Uterus (tissue), 4 donors: ENCODE data around the gene RSAD2. TPM values are rescaled to one million over a fixed set of nuclear protein-coding genes. Genes with fewer than 3 reads are reported as not detected.

Source experiments
- DNase-seq, 2 donors: peaks; one replicate each; pipeline ENCODE4 v3.0.0-alpha.2; 2019 to 2020
- H3K27ac ChIP-seq, 2 donors: fragments of 200-600 bp; sonication (generic); 1 replicate in 1 of 2; 2 replicates in 1 of 2; pipeline ENCODE4 v1.5.1; 2016 to 2018
- H3K27me3 ChIP-seq, 2 donors: fragments of 200-600 bp; sonication (generic); one replicate each; pipeline ENCODE4 v1.5.1; 2018 to 2019; ENCODE audit warnings: control low read depth in 1 of 2
- H3K36me3 ChIP-seq, 2 donors: fragments of 200-600 bp; sonication (generic); one replicate each; pipeline ENCODE4 v1.5.1; 2019; ENCODE audit warnings: control low read depth in 1 of 2
- H3K4me1 ChIP-seq, 2 donors: fragments of 200-600 bp; sonication (generic); one replicate each; pipeline ENCODE4 v1.5.1; 2018 to 2019; ENCODE audit warnings: control low read depth in 1 of 2
- H3K4me3 ChIP-seq, 2 donors: fragments of 200-600 bp; sonication (generic); 1 replicate in 1 of 2; 2 replicates in 1 of 2; pipeline ENCODE4 v1.5.1; 2018 to 2019; ENCODE audit warnings: mild to moderate bottlenecking in 1 of 2
- H3K9me3 ChIP-seq, 2 donors: fragments of 200-600 bp; sonication (generic); one replicate each; pipeline ENCODE4 v1.5.1; 2019; ENCODE audit warnings: control low read depth in 1 of 2
- CTCF ChIP-seq, 4 experiments: fragments of 200-600 bp in 2 of 4; fragments of 450-650 bp in 2 of 4; sonication (generic) in 2 of 4; IDR thresholded peaks; one replicate each; pipeline ENCODE4 v1.5.1; 2016 to 2019; ENCODE audit warnings: antibody characterized with exemption in 4 of 4, mild to moderate bottlenecking in 2 of 4, moderate library complexity in 1 of 4
- POLR2A ChIP-seq, 2 donors: fragments of 450-650 bp; IDR thresholded peaks; one replicate each; pipeline ENCODE4 v1.6.1; 2016; ENCODE audit warnings: antibody characterized with exemption in 2 of 2, mild to moderate bottlenecking in 1 of 2, moderate library complexity in 1 of 2
- intact Hi-C: fragments of 100-400 bp; cut with DNase I; formaldehyde crosslinking; loops from one replicate; pipeline ENCODE4 v1.15.1; 2023; ENCODE audit warnings: low total_unique reads
- total RNA-seq, 4 donors: library from RNA; depleted of rRNA in 3 of 4; stranded (reverse); fragments of >200 nt in 3 of 4; gene quantifications; one replicate each; pipeline versions ENCODE4 v1.1.0 to v1.2.4, GENCODE V29; 2014 to 2023
- donor health status: DM: yes; HTN: yes; CAD: no.

Gene RSAD2
- total RNA-seq, 4 donors from 2014 or later: 0.29 to 14.7 (median 6.3) TPM

- Histone ChIP-seq H3K27me3 (no peaks in the 10 kb centered on the region), H3K27ac (no peak overlapping the region), H3K36me3 (no peaks in the 10 kb centered on the region), H3K4me3 (no peak overlapping the region), H3K4me1 (no peaks in the 10 kb centered on the region), H3K9me3 (no peaks in the 10 kb centered on the region)
- TF ChIP-seq POLR2A (IDR thresholded peaks at IDR 0.05) (no peak), CTCF (IDR thresholded peaks at IDR 0.05) (no peak)
- no peak for DNase-seq
- intact Hi-C loops: no loop called here
Observed at GRCh38 chr2:6931753-6932152, 54.2 kb downstream of the RSAD2 start.

GRCh38 chr2:6932206-6932605 lies 54.6 kb downstream of the RSAD2 start:
- H3K4me3 ChIP-seq: no peak overlapping the region
- H3K27me3 ChIP-seq: no peaks in the 10 kb centered on the region
- DNase-seq: no peak
- no peak overlapping the region for H3K27ac ChIP-seq
- TF ChIP-seq CTCF (IDR thresholded peaks at IDR 0.05) (no peak), POLR2A (IDR thresholded peaks at IDR 0.05) (no peak)
- no peaks in the 10 kb centered on the region for H3K9me3 ChIP-seq
- intact Hi-C loops: no loop called here
- no peaks in the 10 kb centered on the region for H3K36me3 ChIP-seq
- no peaks in the 10 kb centered on the region for H3K4me1 ChIP-seq

GRCh38 chr2:6932828-6933227 lies 55.3 kb downstream of the RSAD2 start:
- DNase-seq: no peak
- intact Hi-C loops: no loop called here
- no peaks in the 10 kb centered on the region for H3K36me3 ChIP-seq
- no peaks in the 10 kb centered on the region for H3K27me3 ChIP-seq
- no peak for TF ChIP-seq POLR2A (IDR thresholded peaks at IDR 0.05)
- no peak for TF ChIP-seq CTCF (IDR thresholded peaks at IDR 0.05)
- no peak overlapping the region for H3K4me3 ChIP-seq
- H3K9me3 ChIP-seq: no peaks in the 10 kb centered on the region
- no peaks in the 10 kb centered on the region for H3K4me1 ChIP-seq
- H3K27ac ChIP-seq: no peak overlapping the region

- H3K36me3 ChIP-seq: no peaks in the 10 kb centered on the region
- H3K27me3 ChIP-seq: no peaks in the 10 kb centered on the region
- DNase-seq: no peak
- no peaks in the 10 kb centered on the region for H3K4me1 ChIP-seq
- no peak overlapping the region for H3K27ac ChIP-seq
- no peaks in the 10 kb centered on the region for H3K9me3 ChIP-seq
- no peak for TF ChIP-seq POLR2A (IDR thresholded peaks at IDR 0.05)
- no peak for TF ChIP-seq CTCF (IDR thresholded peaks at IDR 0.05)
- H3K4me3 ChIP-seq: no peak overlapping the region
- intact Hi-C loops: no loop called here
Observed at GRCh38 chr2:6933911-6934310, 56.3 kb downstream of the RSAD2 start.

- H3K4me3 ChIP-seq: no peak overlapping the region
- no peaks in the 10 kb centered on the region for H3K4me1 ChIP-seq
- H3K27me3 ChIP-seq: no peaks in the 10 kb centered on the region
- intact Hi-C loops: no loop called here
- H3K9me3 ChIP-seq: no peaks in the 10 kb centered on the region
- no peak for DNase-seq
- H3K27ac ChIP-seq: no peak overlapping the region
- TF ChIP-seq CTCF (IDR thresholded peaks at IDR 0.05) (no peak), POLR2A (IDR thresholded peaks at IDR 0.05) (no peak)
- no peaks in the 10 kb centered on the region for H3K36me3 ChIP-seq
Observed at GRCh38 chr2:6934345-6934744, 56.8 kb downstream of the RSAD2 start.
